ENCODE data around the gene MFSD11.
"Not testable (repeated sequence)": the region's sequence is repeated elsewhere in the genome, so short reads cannot be mapped to it uniquely, and the experiment has no call there.

The MFSD11 gene

DNA sequence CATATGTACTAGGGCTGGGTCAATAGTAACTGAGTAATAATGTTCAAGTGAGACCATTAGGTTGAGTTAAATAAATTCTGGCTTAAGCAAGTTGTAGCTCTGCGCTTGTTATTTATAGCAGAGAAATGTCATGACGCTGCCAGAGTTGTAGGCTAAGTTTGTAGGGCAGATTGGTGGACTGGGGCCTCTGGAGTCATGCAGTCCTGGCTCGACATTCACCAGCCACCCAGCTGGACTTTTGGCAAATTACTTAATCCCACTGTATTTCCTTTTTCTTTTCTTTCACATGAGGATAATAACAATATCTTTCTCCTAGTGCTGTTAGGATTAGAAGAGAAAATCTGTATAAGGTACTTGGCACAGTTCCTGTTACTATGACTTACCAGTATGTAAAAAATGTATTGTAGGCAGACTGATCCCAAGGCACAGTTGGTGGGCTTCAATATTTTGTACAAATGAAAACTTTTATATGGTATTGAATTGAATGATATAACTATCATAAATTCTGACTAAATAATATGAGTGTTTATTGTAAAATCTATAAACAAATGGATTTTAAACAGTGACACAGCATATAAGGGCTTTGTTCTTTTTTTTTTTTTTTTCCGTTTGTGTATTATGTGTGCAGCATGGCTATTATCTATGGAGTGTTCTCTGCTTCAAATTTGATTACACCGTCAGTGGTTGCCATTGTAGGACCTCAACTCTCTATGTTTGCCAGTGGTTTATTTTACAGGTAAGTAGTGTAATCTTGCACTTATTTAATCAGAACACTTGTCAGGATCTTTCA lies 2.6 kb downstream of the MFSD11 start:
- TF ChIP-seq ZNF274 (IDR thresholded peaks at IDR 0.05; ENCODE audit: low read depth, low read length): no peak
- H3K4me3 ChIP-seq (ENCODE audit: low read length): no peak overlapping the region

DNA sequence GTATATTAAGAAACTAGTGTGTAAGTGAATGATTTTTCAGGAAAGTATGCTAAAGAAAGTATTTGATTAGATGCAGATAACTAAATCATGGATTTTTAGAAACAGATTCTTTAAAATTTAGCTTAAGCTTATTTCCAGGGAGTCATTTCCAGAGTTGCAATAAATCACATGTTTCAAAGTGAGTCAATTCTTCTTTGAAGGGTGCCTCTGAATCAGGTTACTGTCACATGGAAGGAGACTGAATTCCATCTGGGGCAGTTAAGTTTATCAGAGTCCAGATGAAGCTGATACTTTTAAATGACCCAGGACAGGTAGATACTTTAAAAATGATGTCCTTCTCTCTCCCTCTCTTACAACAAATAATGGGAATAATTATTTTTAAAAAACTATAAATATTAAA lies 5.0 kb downstream of the MFSD11 start:
- TF ChIP-seq ZNF274 (IDR thresholded peaks at IDR 0.05; ENCODE audit: low read depth, low read length): no peak
- no peak overlapping the region for H3K4me3 ChIP-seq (ENCODE audit: low read length)

DNA sequence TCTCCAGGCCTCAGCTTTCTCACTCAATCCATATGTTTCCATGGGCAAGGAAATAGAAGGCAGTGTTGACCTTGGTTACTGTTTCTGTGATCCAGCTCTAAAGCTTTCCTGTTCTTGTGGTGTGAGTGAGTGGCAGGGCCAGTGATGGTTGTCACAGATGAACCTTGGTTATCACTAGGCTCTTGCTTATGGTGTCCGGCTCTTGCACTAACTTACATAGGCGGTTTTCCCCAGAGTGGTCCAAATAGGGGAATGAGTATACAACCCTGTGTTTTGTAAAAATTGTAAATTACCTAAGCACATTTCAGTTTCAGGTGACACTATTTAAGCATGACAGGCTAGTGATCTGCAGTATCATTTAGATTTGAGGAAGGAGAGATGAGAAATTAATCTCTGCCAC lies 6.8 kb downstream of the MFSD11 start:
- no peak overlapping the region for H3K4me3 ChIP-seq (ENCODE audit: low read length)
- no peak for TF ChIP-seq ZNF274 (IDR thresholded peaks at IDR 0.05; ENCODE audit: low read depth, low read length)

DNA sequence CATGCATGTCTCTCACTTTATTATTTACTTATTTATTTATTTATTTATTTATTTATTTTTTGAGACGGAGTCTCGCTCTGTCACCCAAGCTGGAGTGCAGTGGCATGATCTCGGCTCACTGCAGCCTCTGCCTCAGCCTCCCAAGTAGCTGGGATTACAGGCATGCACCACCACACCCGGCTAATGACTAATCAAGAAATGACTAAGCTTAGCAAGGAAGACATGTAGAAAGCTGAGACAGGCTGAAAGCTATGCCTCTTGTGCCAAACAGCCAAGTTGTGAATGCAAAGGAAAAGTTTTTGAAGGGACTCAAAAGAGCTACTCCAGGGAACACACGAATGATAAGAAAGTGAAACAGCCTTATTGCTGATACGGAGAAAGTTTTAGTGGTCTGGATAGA lies 7.9 kb downstream of the MFSD11 start:
- H3K4me3 ChIP-seq (ENCODE audit: low read length): not testable (repeated sequence)

DNA sequence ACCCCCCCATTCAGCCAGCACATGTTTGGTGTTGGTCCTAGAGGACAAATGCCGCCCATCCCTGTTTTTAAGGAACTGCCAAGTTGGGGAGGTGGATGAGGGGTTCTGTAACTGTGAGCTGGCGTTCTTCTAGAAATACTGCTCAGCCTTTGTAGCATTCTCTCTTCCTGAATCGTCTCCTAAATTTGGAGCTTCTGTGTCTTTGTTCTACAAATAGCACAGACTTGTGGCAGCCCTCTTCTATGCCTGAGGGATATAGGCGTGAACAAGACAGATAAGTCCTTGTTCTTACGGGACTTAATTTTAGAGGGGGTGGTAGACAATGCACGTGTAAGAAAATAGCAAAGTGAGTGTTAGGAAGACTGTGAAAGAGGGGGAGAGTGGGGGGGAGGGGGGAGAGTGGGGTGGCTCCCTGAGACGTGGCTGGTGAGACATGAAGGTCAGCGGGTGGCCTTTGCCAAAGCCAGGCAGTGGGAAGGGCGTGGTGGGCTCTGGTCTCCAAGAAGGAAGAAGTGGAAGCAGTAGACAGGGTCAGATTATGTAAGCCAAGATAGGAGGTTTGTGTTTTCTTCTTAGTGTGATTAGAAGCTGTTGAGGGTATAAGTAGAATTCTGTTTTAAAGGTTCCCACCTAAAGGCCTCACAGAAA lies 9.9 kb downstream of the MFSD11 start:
- TF ChIP-seq ZNF274 (IDR thresholded peaks at IDR 0.05; ENCODE audit: low read depth, low read length): no peak
- no peak overlapping the region for H3K4me3 ChIP-seq (ENCODE audit: low read length)

DNA sequence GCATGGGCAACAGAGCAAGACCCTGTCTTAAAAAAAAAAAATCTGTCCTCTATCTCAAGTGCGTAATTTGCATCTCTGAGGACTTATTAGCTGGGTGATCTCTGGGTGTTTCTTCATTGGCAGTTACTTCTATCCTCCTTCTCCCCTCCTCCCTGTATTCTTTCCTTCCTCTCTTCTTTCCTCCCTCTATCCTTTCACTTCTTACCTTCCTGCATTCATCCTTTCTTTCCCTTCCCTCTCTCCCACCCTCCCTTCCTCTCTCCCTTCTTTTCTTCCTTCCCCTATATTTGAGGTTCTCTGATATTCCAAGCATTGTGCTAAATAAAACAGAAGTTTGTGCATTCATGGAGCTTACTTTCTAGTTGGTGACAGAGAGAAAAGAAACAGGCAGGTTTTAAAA lies 10.7 kb downstream of the MFSD11 start:
- no peak for TF ChIP-seq ZNF274 (IDR thresholded peaks at IDR 0.05; ENCODE audit: low read depth, low read length)
- H3K4me3 ChIP-seq (ENCODE audit: low read length): no peak overlapping the region

DNA sequence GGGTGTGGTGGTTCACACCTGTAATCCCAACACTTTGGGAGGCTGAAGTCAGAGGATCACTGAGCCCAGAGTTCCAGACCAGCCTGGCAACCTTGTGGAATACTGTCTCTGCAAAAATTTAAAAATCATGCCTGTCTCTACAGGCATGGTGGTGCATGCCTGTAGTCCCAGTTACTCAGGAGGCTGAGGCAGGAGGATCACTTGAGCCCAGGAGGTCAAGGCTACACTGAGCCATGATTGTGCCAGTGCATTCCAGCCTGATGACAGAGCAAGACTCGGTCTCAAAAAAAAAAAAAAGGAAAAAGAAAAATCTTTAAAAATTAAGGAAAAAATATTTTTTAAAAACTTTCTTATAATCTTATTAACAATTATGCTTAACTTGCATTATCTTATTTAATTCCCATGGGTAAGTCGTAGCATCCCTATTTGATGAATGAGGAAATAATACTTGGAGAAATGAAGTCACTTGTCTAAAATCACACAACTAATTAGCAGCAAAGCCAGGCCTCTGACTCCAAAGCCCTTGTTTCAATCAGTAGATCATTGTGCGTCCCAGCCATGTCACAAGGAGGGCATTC lies 13.6 kb downstream of the MFSD11 start:
- H3K4me3 ChIP-seq (ENCODE audit: low read length): no peak overlapping the region
- no peak for TF ChIP-seq ZNF274 (IDR thresholded peaks at IDR 0.05; ENCODE audit: low read depth, low read length)

DNA sequence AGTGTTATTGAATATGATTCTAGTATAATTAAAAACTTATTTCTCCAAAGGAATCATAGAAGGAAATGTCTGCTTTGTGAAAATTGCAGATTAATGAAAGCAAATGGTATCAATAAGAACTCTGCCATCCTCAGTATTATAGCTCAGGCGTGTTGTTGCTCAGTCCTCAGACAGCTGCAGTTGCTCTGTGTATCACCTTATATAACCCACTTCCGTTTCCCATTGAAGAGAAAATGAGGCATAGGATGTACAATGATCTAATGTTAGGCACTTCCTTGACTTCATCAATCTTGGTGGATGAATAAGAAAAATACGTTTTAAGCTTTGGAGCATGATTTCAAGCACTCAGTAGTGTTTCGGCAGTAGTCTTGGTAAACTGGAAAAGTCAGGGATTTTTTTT lies 14.1 kb downstream of the MFSD11 start:
- TF ChIP-seq ZNF274 (IDR thresholded peaks at IDR 0.05; ENCODE audit: low read depth, low read length): no peak
- H3K4me3 ChIP-seq (ENCODE audit: low read length): no peak overlapping the region

DNA sequence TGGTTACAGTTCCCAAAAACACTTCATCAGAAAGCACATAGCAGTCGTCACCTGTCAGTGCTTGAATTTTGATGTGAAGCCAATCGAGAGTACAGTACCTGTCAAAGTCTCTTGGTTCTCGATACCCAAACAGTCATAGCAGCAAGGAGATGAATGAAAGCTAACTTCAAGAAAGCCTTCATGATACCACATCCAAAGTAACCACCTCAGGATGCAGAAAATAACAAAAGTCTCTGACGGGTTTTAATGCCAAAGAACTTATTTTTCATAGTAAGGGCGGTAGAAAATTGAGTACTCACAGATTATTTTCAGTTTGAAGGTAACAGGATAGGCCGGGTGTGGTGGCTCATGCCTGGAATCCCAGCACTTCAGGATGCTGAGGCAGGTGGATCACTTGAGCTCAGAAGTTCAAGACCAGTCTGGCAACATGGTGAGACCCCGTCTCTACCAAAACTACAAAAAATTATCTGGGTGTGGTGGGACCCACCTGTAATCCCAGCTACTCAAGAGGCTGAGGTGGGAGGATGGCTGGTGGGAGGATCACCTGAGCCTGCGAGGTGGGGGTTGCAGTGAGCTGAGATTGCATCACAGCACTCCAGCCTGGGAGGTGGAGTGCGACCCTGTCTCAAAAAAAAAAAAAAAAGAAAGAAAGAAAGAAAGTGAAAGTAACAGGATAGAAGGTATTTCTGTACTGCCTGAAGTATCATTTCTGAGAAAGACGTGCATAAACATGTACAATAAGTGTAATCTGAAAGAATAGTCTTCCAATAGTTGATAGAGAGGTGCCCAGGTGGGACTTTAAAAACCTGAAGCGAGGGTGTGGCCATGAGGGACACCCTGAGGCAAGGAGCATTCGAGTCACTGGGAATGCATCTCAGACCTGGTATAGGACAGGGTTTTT lies 15.4 kb downstream of the MFSD11 start:
- no peak for TF ChIP-seq ZNF274 (IDR thresholded peaks at IDR 0.05; ENCODE audit: low read depth, low read length)
- H3K4me3 ChIP-seq (ENCODE audit: low read length): no peak overlapping the region; the same call in 1 of the 2 replicates

DNA sequence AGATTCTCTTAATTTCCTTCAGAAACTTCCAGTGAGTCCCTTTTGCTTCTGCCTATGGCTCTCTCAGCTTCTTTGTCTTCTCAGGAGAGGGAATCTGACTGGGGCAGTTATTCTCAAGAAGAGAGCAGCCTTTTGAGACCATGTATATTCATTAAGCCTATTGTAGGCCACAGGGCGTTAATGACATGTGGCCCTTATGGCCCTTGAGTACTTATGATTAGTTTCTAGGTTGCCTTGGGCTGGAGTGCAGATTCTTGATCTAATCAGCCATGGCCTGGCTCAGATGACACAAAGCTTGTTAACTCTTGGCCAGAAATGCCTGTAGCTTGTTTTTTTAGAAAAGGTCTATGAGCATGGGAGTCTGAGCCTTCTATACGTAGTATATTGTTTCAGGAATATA lies 17.4 kb downstream of the MFSD11 start:
- no peak overlapping the region for H3K4me3 ChIP-seq (ENCODE audit: low read length)
- no peak for TF ChIP-seq ZNF274 (IDR thresholded peaks at IDR 0.05; ENCODE audit: low read depth, low read length)

DNA sequence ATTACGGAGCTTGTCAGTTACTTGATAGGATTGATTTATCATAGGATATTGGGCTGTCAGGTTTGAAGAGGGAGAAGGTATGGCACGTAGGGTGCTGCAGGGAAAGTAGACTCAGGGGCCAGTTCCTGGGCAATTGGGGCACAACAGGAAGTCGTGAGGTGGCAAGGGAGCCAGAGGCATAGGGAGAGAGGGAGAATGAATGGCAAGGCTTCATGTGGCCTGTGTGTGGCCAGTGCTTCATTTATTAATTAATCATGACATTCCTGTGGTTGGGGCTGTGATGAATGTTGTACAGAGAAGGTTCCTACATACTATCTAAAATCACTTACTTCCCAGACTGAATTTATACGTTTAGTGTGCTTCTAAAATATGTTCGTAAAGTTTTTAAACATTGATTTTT lies 19.3 kb downstream of the MFSD11 start:
- TF ChIP-seq ZNF274 (IDR thresholded peaks at IDR 0.05; ENCODE audit: low read depth, low read length): no peak
- no peak overlapping the region for H3K4me3 ChIP-seq (ENCODE audit: low read length)

DNA sequence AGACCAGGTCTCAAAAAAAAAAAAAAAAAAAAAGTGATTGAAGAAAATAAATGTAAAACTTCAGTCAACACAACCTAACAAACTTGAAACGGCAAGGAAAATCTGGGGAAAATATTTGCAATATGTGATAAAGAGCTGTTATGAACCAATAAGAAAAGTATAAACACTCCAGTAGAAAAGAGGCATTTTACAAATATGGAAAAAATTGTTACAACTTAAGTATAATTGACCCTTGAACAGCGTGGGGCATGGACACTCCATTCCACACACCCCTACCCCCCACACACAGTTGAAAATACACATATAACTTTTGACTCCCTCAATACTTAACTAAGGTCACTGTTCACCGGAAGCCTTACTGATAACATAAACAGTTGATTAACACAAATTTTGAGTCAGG lies 20.7 kb downstream of the MFSD11 start:
- no peak overlapping the region for H3K4me3 ChIP-seq (ENCODE audit: low read length)
- TF ChIP-seq ZNF274 (IDR thresholded peaks at IDR 0.05; ENCODE audit: low read depth, low read length): no peak

DNA sequence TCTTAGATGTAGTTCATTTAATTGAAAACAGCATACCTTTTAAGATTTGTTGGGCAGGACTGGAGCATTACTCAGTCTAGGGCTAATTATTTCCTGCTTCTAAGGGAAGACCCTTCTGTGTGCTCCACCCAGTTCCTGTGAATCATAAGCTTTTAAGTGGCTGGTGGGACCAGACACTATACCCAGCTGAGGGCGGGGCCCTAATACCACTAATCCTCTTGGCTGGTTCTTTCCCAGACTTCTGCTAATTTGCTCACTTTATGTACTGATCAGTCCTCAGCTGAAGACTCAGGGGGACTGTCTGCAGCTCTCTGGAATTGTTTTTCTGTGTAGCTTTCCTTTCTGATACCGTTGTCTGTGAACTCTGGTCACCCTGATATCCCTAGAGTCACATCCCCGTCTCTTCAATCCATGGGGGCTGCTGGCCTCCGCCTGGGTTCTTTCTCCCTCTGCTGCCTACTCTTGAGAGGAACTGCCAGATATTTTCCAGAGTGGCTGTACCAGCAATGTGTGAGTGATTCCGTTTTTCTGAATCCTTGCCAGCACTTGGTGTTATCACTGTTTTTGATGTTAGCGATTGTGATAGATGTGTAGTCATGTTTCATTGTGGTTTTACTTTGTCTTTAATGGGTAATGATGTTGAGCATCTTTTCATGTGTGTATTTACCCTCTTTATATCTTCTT lies 35.1 kb downstream of the MFSD11 start:
- no peak for TF ChIP-seq ZNF274 (IDR thresholded peaks at IDR 0.05; ENCODE audit: low read depth, low read length)
- no peak overlapping the region for H3K4me3 ChIP-seq (ENCODE audit: low read length)

Measured in GM08714 (cell line).